ENCODE measurements around the gene MTX2. TPM values are rescaled to one million over a fixed set of nuclear protein-coding genes. Genes with fewer than 3 reads are reported as not detected.

Gene MTX2
- total RNA-seq, 1 experiment from 2014 or later: 38.0 TPM

GRCh38 chr2:176261136-176261535 is 8.1 kb upstream of the MTX2 start:
- no peak overlapping the region for H3K27ac Mint-ChIP-seq (ENCODE audit: low read depth, unreplicated experiment)
- intact Hi-C loops (cut with micrococcal nuclease): loop anchor here (10.0 kb wide), 1 partner anchor 374 kb away; no protein-coding TSS in a partner anchor
- no peaks in the 10 kb centered on the region for H3K36me3 Mint-ChIP-seq (ENCODE audit: insufficient read depth, unreplicated experiment)
- ChIA-PET POLR2A (interaction anchor here (1.6 kb wide), 1 partner anchor 8 kb away, joined by 6 read pairs; the partner anchor contains the start of gene MTX2), CTCF (no interaction called here)
- H3K4me1 Mint-ChIP-seq (ENCODE audit: insufficient read depth, unreplicated experiment): no peaks in the 10 kb centered on the region
- H3K27me3 Mint-ChIP-seq (ENCODE audit: insufficient read depth, unreplicated experiment): no peaks in the 10 kb centered on the region
- BruUV-seq (replicated peaks): no TSS peak
- no peak for TF ChIP-seq CTCF (IDR thresholded peaks at IDR 0.05; ENCODE audit: unreplicated experiment)
- no peak for DNase-seq (ENCODE audit: unreplicated experiment)
- no peak overlapping the region for H3K4me3 Mint-ChIP-seq (ENCODE audit: unreplicated experiment)
- no peaks in the 10 kb centered on the region for H3K9me3 Mint-ChIP-seq (ENCODE audit: unreplicated experiment)

- peak overlapping the region; percentile 99 for H3K27ac Mint-ChIP-seq (ENCODE audit: low read depth, unreplicated experiment)
- no peaks in the 10 kb centered on the region for H3K27me3 Mint-ChIP-seq (ENCODE audit: insufficient read depth, unreplicated experiment)
- peak overlapping the region; percentile 99 for H3K4me3 Mint-ChIP-seq (ENCODE audit: unreplicated experiment)
- intact Hi-C loops (cut with micrococcal nuclease): loop anchor here (5.0 to 10.0 kb wide), 2 partner anchors 283 to 366 kb away; no protein-coding TSS in a partner anchor
- no peak for DNase-seq (ENCODE audit: unreplicated experiment)
- H3K9me3 Mint-ChIP-seq (ENCODE audit: unreplicated experiment): no peaks in the 10 kb centered on the region
- ChIA-PET POLR2A (interaction anchor here (0.6 to 1.9 kb wide), 18 partner anchors 8 to 383 kb away, joined by 3 to 10 read pairs (median 4); no protein-coding TSS in a partner anchor), CTCF (interaction anchor here (0.6 to 1.3 kb wide), 3 partner anchors 25 to 286 kb away, joined by 3 read pairs; no protein-coding TSS in a partner anchor)
- no TSS peak for BruUV-seq (replicated peaks)
- TF ChIP-seq CTCF (IDR thresholded peaks at IDR 0.05; ENCODE audit: unreplicated experiment): no peak
- H3K4me1 Mint-ChIP-seq (ENCODE audit: insufficient read depth, unreplicated experiment): peaks cover 16% of the 10 kb centered on the region
- peaks cover 8% of the 10 kb centered on the region for H3K36me3 Mint-ChIP-seq (ENCODE audit: insufficient read depth, unreplicated experiment)
Observed at GRCh38 chr2:176268976-176269318, 295 bp upstream of the MTX2 start.

GRCh38 chr2:176270100-176270750 is 983 bp downstream of the MTX2 start:
- no TSS peak for BruUV-seq (replicated peaks)
- DNase-seq (ENCODE audit: unreplicated experiment): no peak
- Mint-ChIP-seq H3K36me3 (ENCODE audit: insufficient read depth, unreplicated experiment) (peaks cover 11% of the 10 kb centered on the region), H3K27ac (ENCODE audit: low read depth, unreplicated experiment) (peak overlapping the region; percentile 99), H3K4me1 (ENCODE audit: insufficient read depth, unreplicated experiment) (peaks cover 16% of the 10 kb centered on the region), H3K4me3 (ENCODE audit: unreplicated experiment) (peak overlapping the region; percentile 99), H3K9me3 (ENCODE audit: unreplicated experiment) (no peaks in the 10 kb centered on the region), H3K27me3 (ENCODE audit: insufficient read depth, unreplicated experiment) (no peaks in the 10 kb centered on the region)
- TF ChIP-seq CTCF (IDR thresholded peaks at IDR 0.05; ENCODE audit: unreplicated experiment): no peak
- ChIA-PET POLR2A (interaction anchor here (0.6 to 1.8 kb wide), 9 partner anchors 8 to 1198 kb away, joined by 3 to 10 read pairs (median 4); no protein-coding TSS in a partner anchor), CTCF (interaction anchor here (1.1 kb wide), 1 partner anchor 185 kb away, joined by 3 read pairs; no protein-coding TSS in a partner anchor)
- intact Hi-C loops (cut with micrococcal nuclease): no loop called here

- Mint-ChIP-seq H3K9me3 (ENCODE audit: unreplicated experiment) (no peaks in the 10 kb centered on the region), H3K27me3 (ENCODE audit: insufficient read depth, unreplicated experiment) (no peaks in the 10 kb centered on the region), H3K36me3 (ENCODE audit: insufficient read depth, unreplicated experiment) (peaks cover 17% of the 10 kb centered on the region), H3K27ac (ENCODE audit: low read depth, unreplicated experiment) (no peak overlapping the region), H3K4me3 (ENCODE audit: unreplicated experiment) (no peak overlapping the region), H3K4me1 (ENCODE audit: insufficient read depth, unreplicated experiment) (peaks cover 16% of the 10 kb centered on the region)
- no TSS peak for BruUV-seq (replicated peaks)
- DNase-seq (ENCODE audit: unreplicated experiment): no peak
- intact Hi-C loops (cut with micrococcal nuclease): no loop called here
- TF ChIP-seq CTCF (IDR thresholded peaks at IDR 0.05; ENCODE audit: unreplicated experiment): no peak
- ChIA-PET CTCF (interaction anchor here (1.4 kb wide), 2 partner anchors 21 to 281 kb away, joined by 3 to 5 read pairs; no protein-coding TSS in a partner anchor), POLR2A (interaction anchor here (0.6 kb wide), 1 partner anchor 182 kb away, joined by 3 read pairs; no protein-coding TSS in a partner anchor)
Observed at GRCh38 chr2:176272870-176273459, 3.7 kb downstream of the MTX2 start.

Measured in MCF 10A (cell line).